Measurements from ENCODE around the gene GALNT2. TPM values are rescaled to one million over a fixed set of nuclear protein-coding genes. Genes with fewer than 3 reads are reported as not detected.

GALNT2 gene
- total RNA-seq, 2 experiments from 2014 or later = 48.2 to 51.0 TPM

GRCh38 chr1:230124186-230125128 is 57.4 kb downstream of the GALNT2 start:
- intact Hi-C loops (cut with DNase I, micrococcal nuclease) = loop anchor here in 1 of 2 experiments (5.0 kb wide), 1 partner anchor 57 kb away; the partner anchor contains the start of gene GALNT2
- ChIA-PET POLR2A (interaction anchor here (1.3 kb wide), 1 partner anchor 14 kb away, joined by 6 read pairs; no protein-coding TSS in a partner anchor), CTCF (interaction anchor here (0.6 to 1.0 kb wide), 2 partner anchors 10 to 77 kb away, joined by 3 to 4 read pairs; no protein-coding TSS in a partner anchor)
- Mint-ChIP-seq H3K27ac (peak overlapping the region; percentile 53), H3K9me3 (ENCODE audit: low read depth) (no peaks in the 10 kb centered on the region), H3K27me3 (no peaks in the 10 kb centered on the region), H3K36me3 (ENCODE audit: low read depth) (peaks cover 16% of the 10 kb centered on the region), H3K4me1 (peaks cover 71% of the 10 kb centered on the region), H3K4me3 (no peak overlapping the region)
- ATAC-seq (no peak), DNase-seq (no peak)

GRCh38 chr1:230125141-230125540 is 58.1 kb downstream of the GALNT2 start:
- no peaks in the 10 kb centered on the region for H3K9me3 Mint-ChIP-seq (ENCODE audit: low read depth)

GRCh38 chr1:230125640-230126528 is 58.8 kb downstream of the GALNT2 start:
- peak; percentile 50 for ATAC-seq
- H3K4me3 Mint-ChIP-seq = no peak overlapping the region
- DNase-seq = peak; percentile 62

More at GRCh38 chr1:230125141-230125540, 58.1 kb downstream of the GALNT2 start:
- CTCF ChIA-PET = interaction anchor here (1.0 kb wide), 1 partner anchor 15 kb away, joined by 3 read pairs; no protein-coding TSS in a partner anchor
- Mint-ChIP-seq H3K36me3 (ENCODE audit: low read depth) (peaks cover 18% of the 10 kb centered on the region), H3K27ac (peak overlapping the region; percentile 1), H3K4me3 (no peak overlapping the region), H3K27me3 (no peaks in the 10 kb centered on the region), H3K4me1 (peaks cover 71% of the 10 kb centered on the region)
- DNase-seq (no peak), ATAC-seq (no peak)
- POLR2A ChIA-PET = no interaction called here
- intact Hi-C loops (cut with DNase I, micrococcal nuclease) = loop anchor here in 1 of 2 experiments (5.0 kb wide), 1 partner anchor 58 kb away; the partner anchor contains the start of gene GALNT2

GRCh38 chr1:230126529-230127104 is 59.6 kb downstream of the GALNT2 start:
- H3K36me3 Mint-ChIP-seq (ENCODE audit: low read depth) = peaks cover 5% of the 10 kb centered on the region
- DNase-seq (no peak), ATAC-seq (no peak)
- intact Hi-C loops (cut with DNase I, micrococcal nuclease) = loop anchor here in 1 of 2 experiments (1.0 to 5.0 kb wide), 3 partner anchors 22 to 59 kb away; partner anchors contain the start of gene GALNT2
- no peak overlapping the region for H3K4me3 Mint-ChIP-seq
- POLR2A ChIA-PET = no interaction called here
- H3K27ac Mint-ChIP-seq = peak overlapping the region; percentile 77
- H3K9me3 Mint-ChIP-seq (ENCODE audit: low read depth) = no peaks in the 10 kb centered on the region
- peaks cover 65% of the 10 kb centered on the region for H3K4me1 Mint-ChIP-seq
- no peaks in the 10 kb centered on the region for H3K27me3 Mint-ChIP-seq
- CTCF ChIA-PET = interaction anchor here (0.6 to 0.8 kb wide), 2 partner anchors 9 to 23 kb away, joined by 3 to 5 read pairs; no protein-coding TSS in a partner anchor

More at GRCh38 chr1:230125640-230126528, 58.8 kb downstream of the GALNT2 start:
- POLR2A ChIA-PET = no interaction called here
- peaks cover 67% of the 10 kb centered on the region for H3K4me1 Mint-ChIP-seq
- intact Hi-C loops (cut with DNase I, micrococcal nuclease) = loop anchor here in 1 of 2 experiments (2.0 to 5.0 kb wide), 2 partner anchors 41 to 59 kb away; partner anchors contain the start of gene GALNT2
- CTCF ChIA-PET = interaction anchor here (1.0 kb wide), 1 partner anchor 16 kb away, joined by 3 read pairs; no protein-coding TSS in a partner anchor
- H3K9me3 Mint-ChIP-seq (ENCODE audit: low read depth) = no peaks in the 10 kb centered on the region
- peaks cover 11% of the 10 kb centered on the region for H3K36me3 Mint-ChIP-seq (ENCODE audit: low read depth)
- H3K27ac Mint-ChIP-seq = peak overlapping the region; percentile 77
- no peaks in the 10 kb centered on the region for H3K27me3 Mint-ChIP-seq

- ChIA-PET POLR2A (no interaction called here), CTCF (interaction anchor here (0.6 to 0.8 kb wide), 3 partner anchors 8 to 455 kb away, joined by 3 to 5 read pairs (median 3); no protein-coding TSS in a partner anchor)
- ATAC-seq (peak; percentile 88), DNase-seq (peak; percentile 81)
- intact Hi-C loops (cut with DNase I, micrococcal nuclease) = loop anchor here in 1 of 2 experiments (1.0 to 5.0 kb wide), 3 partner anchors 23 to 60 kb away; partner anchors contain the start of gene GALNT2
- H3K4me1 Mint-ChIP-seq = peaks cover 68% of the 10 kb centered on the region
- peaks cover 5% of the 10 kb centered on the region for H3K36me3 Mint-ChIP-seq (ENCODE audit: low read depth)
- no peaks in the 10 kb centered on the region for H3K9me3 Mint-ChIP-seq (ENCODE audit: low read depth)
- peak overlapping the region; percentile 67 for H3K27ac Mint-ChIP-seq
- H3K4me3 Mint-ChIP-seq = no peak overlapping the region
- no peaks in the 10 kb centered on the region for H3K27me3 Mint-ChIP-seq
Observed at GRCh38 chr1:230127105-230128054, 60.3 kb downstream of the GALNT2 start.

- Mint-ChIP-seq H3K27ac (no peak overlapping the region), H3K4me3 (no peak overlapping the region), H3K9me3 (ENCODE audit: low read depth) (no peaks in the 10 kb centered on the region), H3K4me1 (peaks cover 62% of the 10 kb centered on the region), H3K36me3 (ENCODE audit: low read depth) (peaks cover 5% of the 10 kb centered on the region), H3K27me3 (no peaks in the 10 kb centered on the region)
- CTCF ChIA-PET = interaction anchor here (0.9 to 2.1 kb wide), 2 partner anchors 9 to 17 kb away, joined by 4 to 6 read pairs; no protein-coding TSS in a partner anchor
- intact Hi-C loops (cut with DNase I, micrococcal nuclease) = loop anchor here in 1 of 2 experiments (5.0 kb wide), 1 partner anchor 61 kb away; the partner anchor contains the start of gene GALNT2
- no peak for ATAC-seq
- DNase-seq = no peak
- POLR2A ChIA-PET = no interaction called here
Observed at GRCh38 chr1:230128569-230129285, 61.7 kb downstream of the GALNT2 start.

DNA sequence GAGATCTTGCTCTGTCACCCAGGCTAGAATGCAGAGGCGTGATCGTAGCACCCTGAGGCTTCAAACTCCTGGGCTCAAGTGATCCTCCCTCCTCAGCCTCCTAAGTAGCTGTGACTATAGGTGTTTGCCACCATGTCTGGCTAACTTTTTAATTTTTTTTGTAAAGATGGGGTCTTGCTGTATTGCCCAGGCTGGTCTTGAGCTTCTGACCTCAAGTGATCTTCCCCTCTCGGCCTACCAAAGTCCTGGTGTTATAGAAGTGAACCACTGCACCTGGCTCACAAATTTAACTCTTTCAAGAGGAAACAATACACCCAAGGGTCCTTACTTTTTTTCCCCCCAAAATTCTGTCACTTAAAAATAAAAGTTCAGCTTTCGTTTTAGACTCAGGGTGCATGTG is 62.3 kb downstream of the GALNT2 start:
- POLR2A ChIA-PET = no interaction called here
- no peak for DNase-seq
- CTCF ChIA-PET = interaction anchor here (2.1 kb wide), 1 partner anchor 9 kb away, joined by 6 read pairs; no protein-coding TSS in a partner anchor
- peaks cover 57% of the 10 kb centered on the region for H3K4me1 Mint-ChIP-seq
- intact Hi-C loops (cut with DNase I, micrococcal nuclease) = loop anchor here in 1 of 2 experiments (5.0 kb wide), 1 partner anchor 62 kb away; the partner anchor contains the start of gene GALNT2
- H3K36me3 Mint-ChIP-seq (ENCODE audit: low read depth) = peaks cover 2% of the 10 kb centered on the region
- H3K27ac Mint-ChIP-seq = no peak overlapping the region
- H3K27me3 Mint-ChIP-seq = no peaks in the 10 kb centered on the region
- ATAC-seq = no peak
- H3K4me3 Mint-ChIP-seq = no peak overlapping the region
- no peaks in the 10 kb centered on the region for H3K9me3 Mint-ChIP-seq (ENCODE audit: low read depth)

DNA sequence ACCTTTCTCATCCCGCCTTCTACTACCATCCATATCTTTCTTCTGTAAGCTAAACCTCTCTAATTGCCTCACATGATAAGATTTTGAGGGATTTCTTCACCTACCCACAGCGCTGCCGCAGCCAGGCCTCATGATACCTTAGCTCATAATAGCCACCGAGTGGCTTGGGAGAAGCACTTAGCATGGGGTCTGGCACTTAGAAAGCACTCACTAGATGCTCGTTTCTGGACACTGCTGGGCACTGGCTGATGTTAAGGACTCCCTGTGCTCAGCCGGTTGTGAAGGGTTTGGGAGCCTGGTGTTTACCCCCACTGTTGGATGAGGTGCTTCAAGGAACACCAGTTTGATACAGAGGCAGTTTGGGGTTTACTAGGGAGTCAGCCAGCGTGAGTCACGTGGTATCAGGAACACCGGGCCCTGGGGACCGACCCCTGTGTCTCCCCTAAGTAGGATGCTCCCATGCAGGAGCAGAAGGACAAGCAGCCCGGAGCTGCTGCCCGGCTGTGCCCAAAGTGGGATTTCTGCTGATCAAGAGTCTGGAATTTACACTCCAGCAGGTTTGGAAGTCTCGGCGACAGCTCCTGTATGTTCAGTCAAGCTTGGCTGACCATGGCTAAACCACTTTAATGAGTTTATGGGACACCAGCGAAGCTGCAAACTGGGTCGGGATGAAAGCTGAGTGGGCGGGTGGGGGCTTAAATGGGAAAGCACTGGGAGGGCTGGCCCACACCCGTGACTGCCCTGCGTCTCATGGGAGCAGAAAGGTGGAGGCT is 63.3 kb downstream of the GALNT2 start:
- Mint-ChIP-seq H3K27me3 (no peaks in the 10 kb centered on the region), H3K36me3 (ENCODE audit: low read depth) (peaks cover 2% of the 10 kb centered on the region), H3K4me3 (no peak overlapping the region), H3K27ac (no peak overlapping the region), H3K4me1 (peaks cover 49% of the 10 kb centered on the region), H3K9me3 (ENCODE audit: low read depth) (no peaks in the 10 kb centered on the region)
- DNase-seq (no peak), ATAC-seq (no peak)
- ChIA-PET CTCF (interaction anchor here (1.1 to 2.1 kb wide), 2 partner anchors 10 to 20 kb away, joined by 3 to 6 read pairs; no protein-coding TSS in a partner anchor), POLR2A (no interaction called here)
- intact Hi-C loops (cut with DNase I, micrococcal nuclease) = no loop called here

GRCh38 chr1:230131457-230131856 is 64.4 kb downstream of the GALNT2 start:
- H3K4me3 Mint-ChIP-seq = no peak overlapping the region
- intact Hi-C loops (cut with DNase I, micrococcal nuclease) = no loop called here
- no peaks in the 10 kb centered on the region for H3K27me3 Mint-ChIP-seq
- DNase-seq (no peak), ATAC-seq (no peak)
- H3K4me1 Mint-ChIP-seq = peaks cover 38% of the 10 kb centered on the region
- ChIA-PET POLR2A (no interaction called here), CTCF (interaction anchor here (0.6 to 1.1 kb wide), 2 partner anchors 10 to 23 kb away, joined by 3 to 4 read pairs; no protein-coding TSS in a partner anchor)
- H3K9me3 Mint-ChIP-seq (ENCODE audit: low read depth) = no peaks in the 10 kb centered on the region
- no peak overlapping the region for H3K27ac Mint-ChIP-seq
- peaks cover 4% of the 10 kb centered on the region for H3K36me3 Mint-ChIP-seq (ENCODE audit: low read depth)
